ENCODE measurements around the gene ACP7.
"Not testable (repeated sequence)": the region's sequence is repeated elsewhere in the genome, so short reads cannot be mapped to it uniquely, and the experiment has no call there.

ACP7 gene

GRCh38 chr19:39084732-39085080 is 538 bp downstream of the ACP7 start:
- no peak for TF ChIP-seq CTCF (IDR thresholded peaks at IDR 0.05; ENCODE audit: insufficient read depth, low read length, poor library complexity, severe bottlenecking)
- no peak for DNase-seq (ENCODE audit: extremely low read depth, insufficient read length)
- H3K36me3 ChIP-seq (ENCODE audit: control insufficient read depth, insufficient read depth, low read length) = no peaks in the 10 kb centered on the region
- no peak overlapping the region for H3K4me3 ChIP-seq (replicated peaks; ENCODE audit: low read depth, low read length)
- no peaks in the 10 kb centered on the region; the same call in none of the 2 replicates for H3K27me3 ChIP-seq (replicated peaks; ENCODE audit: control insufficient read depth, insufficient read depth, low read length)

GRCh38 chr19:39085392-39085791 is 1.2 kb downstream of the ACP7 start:
- no peak for TF ChIP-seq CTCF (IDR thresholded peaks at IDR 0.05; ENCODE audit: insufficient read depth, low read length, poor library complexity, severe bottlenecking)
- H3K36me3 ChIP-seq (ENCODE audit: control insufficient read depth, insufficient read depth, low read length) = no peaks in the 10 kb centered on the region
- H3K4me3 ChIP-seq (replicated peaks; ENCODE audit: low read depth, low read length) = no peak overlapping the region
- H3K27me3 ChIP-seq (replicated peaks; ENCODE audit: control insufficient read depth, insufficient read depth, low read length) = no peaks in the 10 kb centered on the region; the same call in none of the 2 replicates
- DNase-seq (ENCODE audit: extremely low read depth, insufficient read length) = no peak

- TF ChIP-seq CTCF (IDR thresholded peaks at IDR 0.05; ENCODE audit: insufficient read depth, low read length, poor library complexity, severe bottlenecking) = no peak
- no peak overlapping the region for H3K4me3 ChIP-seq (replicated peaks; ENCODE audit: low read depth, low read length)
- no peaks in the 10 kb centered on the region; the same call in none of the 2 replicates for H3K27me3 ChIP-seq (replicated peaks; ENCODE audit: control insufficient read depth, insufficient read depth, low read length)
- no peak for DNase-seq (ENCODE audit: extremely low read depth, insufficient read length)
- no peaks in the 10 kb centered on the region for H3K36me3 ChIP-seq (ENCODE audit: control insufficient read depth, insufficient read depth, low read length)
Measured at GRCh38 chr19:39086386-39086785, 2.2 kb downstream of the ACP7 start.

- no peak for DNase-seq (ENCODE audit: extremely low read depth, insufficient read length)
- no peak overlapping the region for H3K4me3 ChIP-seq (replicated peaks; ENCODE audit: low read depth, low read length)
- no peak for TF ChIP-seq CTCF (IDR thresholded peaks at IDR 0.05; ENCODE audit: insufficient read depth, low read length, poor library complexity, severe bottlenecking)
- no peaks in the 10 kb centered on the region; the same call in none of the 2 replicates for H3K27me3 ChIP-seq (replicated peaks; ENCODE audit: control insufficient read depth, insufficient read depth, low read length)
- H3K36me3 ChIP-seq (ENCODE audit: control insufficient read depth, insufficient read depth, low read length) = no peaks in the 10 kb centered on the region
Measured at GRCh38 chr19:39087907-39088686, 3.9 kb downstream of the ACP7 start.

GRCh38 chr19:39090016-39090415 is 5.8 kb downstream of the ACP7 start:
- not testable (repeated sequence) for DNase-seq (ENCODE audit: extremely low read depth, insufficient read length); H3K36me3 ChIP-seq (ENCODE audit: control insufficient read depth, insufficient read depth, low read length); H3K27me3 ChIP-seq (replicated peaks; ENCODE audit: control insufficient read depth, insufficient read depth, low read length); H3K4me3 ChIP-seq (replicated peaks; ENCODE audit: low read depth, low read length)

- Histone ChIP-seq H3K4me3 (replicated peaks; ENCODE audit: low read depth, low read length) (no peak overlapping the region), H3K27me3 (replicated peaks; ENCODE audit: control insufficient read depth, insufficient read depth, low read length) (no peaks in the 10 kb centered on the region; the same call in 1 of the 2 replicates), H3K36me3 (ENCODE audit: control insufficient read depth, insufficient read depth, low read length) (no peaks in the 10 kb centered on the region)
- TF ChIP-seq CTCF (IDR thresholded peaks at IDR 0.05; ENCODE audit: insufficient read depth, low read length, poor library complexity, severe bottlenecking) = no peak
- no peak for DNase-seq (ENCODE audit: extremely low read depth, insufficient read length)
Measured at GRCh38 chr19:39090881-39091280, 6.7 kb downstream of the ACP7 start.

- H3K36me3 ChIP-seq (ENCODE audit: control insufficient read depth, insufficient read depth, low read length); H3K27me3 ChIP-seq (replicated peaks; ENCODE audit: control insufficient read depth, insufficient read depth, low read length); H3K4me3 ChIP-seq (replicated peaks; ENCODE audit: low read depth, low read length); DNase-seq (ENCODE audit: extremely low read depth, insufficient read length): not testable (repeated sequence)
Measured at GRCh38 chr19:39095799-39096540, 11.8 kb downstream of the ACP7 start.

Data from GM06990 (cell line).